Germinal center (tissue), 1 donor: ENCODE measurements around the gene SLC9A5.

ENCODE experiments used
- DNase-seq: peaks from one replicate; pipeline ENCODE4 v3.0.0; 2012; ENCODE audit warnings: mixed read lengths, low spot score

SLC9A5 gene

DNA sequence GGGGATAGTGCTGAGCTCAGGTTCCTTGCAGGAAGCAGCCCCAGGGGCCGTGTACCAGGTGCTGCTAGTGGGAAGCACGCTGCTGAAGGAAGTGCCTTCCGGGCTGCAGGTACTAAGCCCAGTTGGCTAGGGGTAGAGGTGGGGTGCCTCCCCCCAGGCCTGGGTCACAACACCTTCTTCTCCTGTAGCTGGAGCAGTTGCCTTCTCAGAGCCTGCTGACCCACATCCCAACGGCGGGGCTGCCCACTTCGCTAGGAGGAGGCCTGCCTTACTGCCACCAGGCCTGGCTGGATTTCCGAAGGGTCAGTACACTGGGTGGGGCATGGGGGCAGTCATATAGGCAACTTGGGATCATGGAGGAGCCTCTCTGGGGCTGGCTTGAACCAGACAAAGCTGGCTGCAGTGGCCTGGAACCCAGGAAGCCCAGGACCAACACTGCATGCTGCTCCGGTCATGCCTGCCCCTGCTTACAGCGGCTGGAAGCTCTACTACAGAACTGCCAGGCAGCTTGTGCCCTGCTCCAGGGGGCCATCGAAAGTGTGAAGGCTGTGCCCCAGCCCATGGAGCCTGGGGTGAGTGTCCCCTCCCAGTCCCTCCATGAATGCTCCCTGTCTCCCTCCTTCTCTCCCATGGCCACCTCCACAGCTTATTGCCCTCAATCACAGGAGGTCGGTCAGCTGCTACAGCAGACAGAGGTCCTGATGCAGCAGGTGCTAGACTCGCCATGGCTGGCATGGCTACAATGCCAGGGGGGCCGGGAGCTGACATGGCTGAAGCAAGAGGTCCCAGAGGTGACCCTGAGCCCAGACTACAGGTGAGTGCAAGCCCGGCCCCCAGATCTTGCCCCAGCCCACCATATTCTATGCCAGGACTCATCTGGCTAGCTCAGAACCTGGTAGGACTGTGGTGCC lies 33.0 kb downstream of the SLC9A5 start:
- no peak for DNase-seq

DNA sequence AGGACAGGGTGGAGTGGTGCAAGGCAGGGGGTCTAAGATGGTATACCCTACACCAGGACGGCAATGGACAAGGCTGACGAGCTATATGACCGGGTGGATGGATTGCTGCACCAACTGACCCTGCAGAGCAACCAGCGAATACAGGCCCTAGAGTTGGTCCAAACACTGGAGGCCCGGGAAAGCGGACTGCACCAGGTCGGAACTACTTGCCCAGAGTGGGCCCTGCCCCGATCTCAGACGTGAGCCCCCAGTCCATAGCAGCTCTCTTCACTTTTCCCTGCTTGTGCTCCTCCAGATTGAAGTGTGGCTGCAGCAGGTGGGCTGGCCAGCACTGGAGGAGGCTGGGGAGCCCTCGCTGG lies 33.6 kb downstream of the SLC9A5 start:
- no peak for DNase-seq

DNA sequence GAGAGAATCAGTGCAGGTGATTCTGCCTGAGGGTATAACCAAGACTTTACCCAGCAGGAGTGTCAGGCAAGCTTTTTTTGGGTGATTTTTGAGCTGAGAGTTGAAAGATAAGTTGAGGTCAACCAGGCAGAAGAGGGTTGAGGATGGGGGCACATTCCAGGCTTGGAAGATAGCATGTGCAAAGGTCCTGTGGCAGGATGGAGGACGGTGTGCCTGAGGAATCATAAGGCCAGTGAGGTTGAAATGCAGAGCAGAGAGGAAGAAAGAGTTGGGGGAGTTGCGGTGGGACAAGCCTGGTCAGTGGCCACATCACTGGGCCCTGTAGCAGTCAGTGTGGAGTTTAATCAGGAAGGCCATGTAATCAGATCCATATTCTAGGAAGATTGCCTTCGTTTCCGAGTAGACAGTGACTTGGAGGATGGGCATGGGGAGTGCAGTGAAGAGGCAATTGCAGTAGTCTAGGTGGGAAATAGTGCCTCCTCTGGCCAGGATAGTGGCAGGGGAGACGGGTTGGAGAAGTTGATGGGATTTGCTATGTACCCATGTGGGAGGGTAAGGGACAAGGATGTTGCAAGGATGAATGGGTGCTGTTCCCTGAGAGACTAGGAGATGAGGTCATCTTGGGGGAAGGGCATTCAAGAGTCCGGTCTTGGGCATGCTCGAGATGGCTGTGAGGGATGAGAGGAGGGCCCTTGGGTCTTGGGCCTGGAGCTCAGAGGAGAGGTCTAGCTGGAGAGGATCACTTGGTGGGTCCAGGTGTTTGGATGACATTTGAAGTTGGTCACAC lies 34.5 kb downstream of the SLC9A5 start:
- DNase-seq, result no peak

DNA sequence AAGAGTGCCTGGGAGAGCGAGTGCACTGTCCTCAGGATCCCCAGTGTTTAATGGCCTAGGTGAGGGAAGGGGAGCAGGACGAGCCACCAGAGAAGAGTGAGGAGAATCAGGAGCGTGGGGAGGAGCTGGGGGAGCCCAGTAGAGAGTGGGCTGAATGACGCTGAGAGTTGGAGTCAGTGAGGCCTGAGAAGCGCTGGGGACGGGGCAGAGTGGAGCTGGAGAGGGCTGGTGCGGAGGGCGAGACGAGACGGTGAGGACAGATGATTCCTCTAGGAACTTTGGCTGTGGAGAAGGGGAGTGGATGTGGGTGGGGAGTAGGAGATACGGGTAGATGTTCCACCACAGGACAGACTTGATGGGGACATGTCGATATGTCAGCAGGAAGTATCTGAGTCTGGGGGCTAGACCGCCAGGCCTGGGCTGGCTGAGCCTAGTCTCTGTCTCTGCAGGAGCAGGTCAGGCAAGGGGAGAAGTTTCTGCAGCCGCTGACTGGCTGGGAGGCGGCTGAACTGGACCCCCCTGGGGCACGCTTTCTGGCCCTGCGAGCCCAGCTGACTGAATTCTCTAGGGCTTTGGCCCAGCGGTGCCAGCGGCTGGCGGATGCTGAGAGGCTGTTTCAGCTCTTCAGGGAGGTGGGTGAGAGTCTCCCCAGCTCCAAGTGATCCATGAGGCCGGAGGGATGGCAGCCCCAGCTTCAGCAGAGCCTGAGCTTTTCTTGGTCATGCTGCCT lies 35.2 kb downstream of the SLC9A5 start:
- DNase-seq, result no peak

- DNase-seq, result no peak
These were observed 36.2 kb downstream of the SLC9A5 start for GRCh38 chr16:67284699-67285646.

- no peak for DNase-seq
These were observed 37.9 kb downstream of the SLC9A5 start for GRCh38 chr16:67286441-67287235.

DNA sequence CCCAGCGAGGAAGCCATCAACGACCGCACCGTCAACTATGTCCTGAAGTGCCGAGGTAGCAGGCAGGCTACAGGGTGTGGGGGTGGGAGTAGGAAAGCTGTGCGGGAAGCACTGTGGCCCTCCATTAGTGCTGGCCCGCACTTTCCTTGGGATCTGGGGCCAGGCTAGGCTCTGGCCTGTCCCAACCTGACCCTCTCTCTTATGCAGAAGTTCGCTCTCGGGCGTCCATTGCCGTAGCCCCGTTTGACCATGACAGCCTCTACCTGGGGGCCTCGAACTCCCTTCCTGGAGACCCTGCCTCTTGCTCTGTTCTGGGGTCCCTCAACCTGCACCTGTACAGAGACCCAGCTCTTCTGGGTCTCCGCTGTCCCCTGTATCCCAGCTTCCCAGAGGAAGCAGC lies 39.2 kb downstream of the SLC9A5 start:
- DNase-seq, result no peak

- no peak for DNase-seq
These were observed 42.7 kb downstream of the SLC9A5 start for GRCh38 chr16:67291461-67291860.

DNA sequence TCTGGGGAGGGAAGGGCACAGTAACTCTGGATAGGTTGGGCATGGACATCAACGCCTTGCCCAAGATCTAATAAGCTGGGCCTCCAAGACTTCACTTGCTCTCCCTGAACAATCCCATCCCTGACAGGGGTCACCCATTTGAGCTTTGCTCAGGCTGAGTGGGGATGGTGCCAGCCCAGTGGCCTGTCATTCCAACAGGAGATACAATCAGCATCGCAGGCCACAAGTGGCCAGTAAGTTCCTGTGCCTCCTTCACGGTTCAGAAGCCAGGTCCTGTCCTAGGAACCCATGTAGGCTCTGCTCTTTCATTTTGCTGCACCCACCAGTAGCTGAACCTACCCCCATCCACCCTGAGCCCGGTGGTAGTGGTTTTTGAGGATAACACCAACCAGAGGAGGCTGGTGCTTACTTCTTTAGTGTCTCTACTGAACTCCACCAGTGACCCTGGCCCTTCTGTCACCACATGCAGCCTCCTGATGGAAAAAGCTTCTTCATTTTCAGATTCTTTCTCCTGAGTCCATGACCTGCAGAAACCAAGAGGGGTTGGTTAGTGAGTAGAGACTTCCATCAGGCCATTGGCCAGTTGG lies 45.5 kb downstream of the SLC9A5 start:
- DNase-seq, result no peak

GRCh38 chr16:67294938-67295361 lies 46.2 kb downstream of the SLC9A5 start:
- no peak for DNase-seq

DNA sequence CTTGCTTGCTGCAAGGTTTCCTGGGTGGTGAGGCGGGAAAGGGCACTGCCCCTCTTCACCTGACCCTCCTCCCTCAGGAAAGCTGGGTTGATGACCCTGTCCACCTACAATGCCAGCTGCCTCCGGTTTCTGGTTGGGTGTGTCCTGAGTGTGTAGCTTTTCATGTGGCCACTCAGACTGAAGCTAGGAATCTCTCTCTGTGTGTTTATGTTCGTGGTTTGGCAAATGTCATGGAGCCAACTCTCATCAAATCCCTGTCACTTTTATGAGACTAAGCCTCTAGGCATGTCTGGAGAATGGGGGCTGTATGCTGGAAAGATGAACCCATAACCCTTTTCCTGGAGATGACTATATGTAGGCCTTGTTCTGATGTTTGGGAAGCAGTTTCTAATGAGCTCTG lies 47.6 kb downstream of the SLC9A5 start:
- DNase-seq, result no peak

DNA sequence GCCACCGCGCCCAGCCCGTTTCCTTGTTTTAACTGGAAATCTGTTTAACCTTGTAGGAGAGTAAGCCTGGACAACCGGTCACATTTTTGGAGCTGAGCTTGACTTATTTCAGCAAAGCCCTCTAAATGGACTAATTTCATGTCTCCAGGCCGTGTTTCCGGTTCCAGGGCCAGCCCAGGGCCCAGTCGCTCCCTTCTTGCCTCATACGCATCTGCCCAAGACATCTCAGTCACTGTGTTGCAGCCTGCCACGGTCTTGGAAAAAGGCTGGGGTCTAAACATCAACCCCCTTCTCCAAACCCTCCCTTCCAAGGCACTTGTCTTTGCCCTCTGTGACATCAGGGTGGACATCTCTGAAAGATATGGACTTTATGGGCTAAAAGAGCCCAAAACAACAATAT lies 49.5 kb downstream of the SLC9A5 start:
- DNase-seq, result no peak

- DNase-seq, result no peak
These were observed 50.5 kb downstream of the SLC9A5 start for GRCh38 chr16:67299269-67299668.

GRCh38 chr16:67301080-67301782 lies 52.5 kb downstream of the SLC9A5 start:
- no peak for DNase-seq

GRCh38 chr16:67302076-67302475 lies 53.3 kb downstream of the SLC9A5 start:
- DNase-seq, result no peak

- no peak for DNase-seq
These were observed 54.2 kb downstream of the SLC9A5 start for GRCh38 chr16:67302970-67303369.

DNA sequence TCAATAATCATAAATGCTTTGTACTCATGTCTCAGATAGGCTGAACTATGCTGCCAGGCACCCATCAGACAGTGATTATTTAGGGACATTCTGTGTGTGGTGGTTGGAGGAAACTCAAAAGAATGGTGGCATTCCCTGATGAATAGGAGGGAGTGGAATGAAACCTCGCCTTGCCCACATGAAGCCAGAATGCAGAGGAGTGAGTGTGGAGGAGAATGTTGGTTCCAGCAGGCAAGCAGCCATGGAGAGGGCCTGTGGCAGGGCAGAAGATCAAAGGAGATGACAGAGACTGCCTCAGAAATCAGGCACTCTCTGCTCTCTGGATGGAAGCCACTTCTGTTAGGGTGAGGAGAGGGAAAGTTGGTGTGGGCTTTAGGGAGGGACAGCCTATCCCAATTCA lies 55.2 kb downstream of the SLC9A5 start:
- no peak for DNase-seq

GRCh38 chr16:67305216-67306071 lies 56.7 kb downstream of the SLC9A5 start:
- no peak for DNase-seq

GRCh38 chr16:67310561-67310960 lies 61.8 kb downstream of the SLC9A5 start:
- DNase-seq, result no peak
